Activated T-cell treated with anti-CD3 and anti-CD28 coated beads for 1 hour (primary cell): ENCODE data around the gene PDLIM7.

Experiments used
- DNase-seq: peaks from one replicate; pipeline ENCODE4 v3.0.0-alpha.2; 2020; ENCODE audit warnings: low read depth

Gene PDLIM7

GRCh38 chr5:177444106-177445051, 53.0 kb downstream of the PDLIM7 start:
- no peak for DNase-seq

- DNase-seq = no peak
These were observed 54.0 kb downstream of the PDLIM7 start for GRCh38 chr5:177443144-177443983.

- DNase-seq = no peak
These were observed 55.2 kb downstream of the PDLIM7 start for GRCh38 chr5:177442066-177442826.

- no peak for DNase-seq
These were observed 56.2 kb downstream of the PDLIM7 start for GRCh38 chr5:177440990-177441780.

- no peak for DNase-seq
These were observed 57.0 kb downstream of the PDLIM7 start for GRCh38 chr5:177440211-177440989.

- no peak for DNase-seq
These were observed 57.8 kb downstream of the PDLIM7 start for GRCh38 chr5:177439518-177440053.

GRCh38 chr5:177438468-177438867, 58.9 kb downstream of the PDLIM7 start:
- no peak for DNase-seq

GRCh38 chr5:177437623-177438022, 59.8 kb downstream of the PDLIM7 start:
- no peak for DNase-seq

- no peak for DNase-seq
These were observed 61.4 kb downstream of the PDLIM7 start for GRCh38 chr5:177435847-177436536.

GRCh38 chr5:177434942-177435738, 62.3 kb downstream of the PDLIM7 start:
- no peak for DNase-seq

- no peak for DNase-seq
These were observed 63.0 kb downstream of the PDLIM7 start for GRCh38 chr5:177434437-177434836.

- no peak for DNase-seq
These were observed 63.7 kb downstream of the PDLIM7 start for GRCh38 chr5:177433658-177434217.
